Esophagus muscularis mucosa (tissue), 4 donors: ENCODE data around the gene ATP10D. TPM values are rescaled to one million over a fixed set of nuclear protein-coding genes. Genes with fewer than 3 reads are reported as not detected.

Source experiments
- DNase-seq: peaks from one replicate; pipeline ENCODE4 v3.0.0-alpha.2; 2017; ENCODE audit errors: extremely low spot score
- H3K27ac ChIP-seq, 4 donors: fragments of 200-600 bp; sonication (generic); replicated peaks in 1 of 4; 1 replicate in 3 of 4; 2 replicates in 1 of 4; pipeline ENCODE4 v1.5.1; 2016 to 2019; ENCODE audit warnings: mild to moderate bottlenecking in 1 of 4
- H3K27me3 ChIP-seq, 4 donors: fragments of 200-600 bp; sonication (generic); one replicate each; pipeline versions ENCODE4 v1.5.1 to v1.6.0; 2016 to 2019
- H3K36me3 ChIP-seq, 4 donors: fragments of 200-600 bp; sonication (generic); one replicate each; pipeline ENCODE4 v1.5.1; 2016 to 2019
- H3K4me1 ChIP-seq, 4 donors: fragments of 200-600 bp; sonication (generic); one replicate each; pipeline ENCODE4 v1.5.1; 2016 to 2019
- H3K4me3 ChIP-seq, 4 donors: fragments of 200-600 bp; sonication (generic); 1 replicate in 2 of 4; 2 replicates in 2 of 4; pipeline ENCODE4 v1.5.1; 2016 to 2019; ENCODE audit warnings: mild to moderate bottlenecking in 4 of 4, moderate library complexity in 1 of 4
- H3K9me3 ChIP-seq, 4 donors: fragments of 200-600 bp; sonication (generic); 1 replicate in 3 of 4; 2 replicates in 1 of 4; pipeline ENCODE4 v1.5.1; 2016 to 2019
- EP300 ChIP-seq: sonication (generic); formaldehyde crosslinking; IDR thresholded peaks from one replicate; pipeline ENCODE4 v1.6.1; 2017; ENCODE audit warnings: antibody characterized with exemption
- POLR2A ChIP-seq: fragments of 450-650 bp; IDR thresholded peaks from one replicate; pipeline ENCODE4 v1.6.1; 2017; ENCODE audit warnings: antibody characterized with exemption, moderate library complexity, mild to moderate bottlenecking, low read depth
- POLR2AphosphoS5 ChIP-seq, 2 donors: sonication (generic); formaldehyde crosslinking; IDR thresholded peaks; one replicate each; pipeline ENCODE4 v1.6.1; 2017; ENCODE audit warnings: antibody characterized with exemption in 2 of 2
- WGBS: methylation state at CpG from one replicate; pipeline ENCODE4 v1.1.5; 2018; 5-methylcytosine and 5-hydroxymethylcytosine counted together
- intact Hi-C: fragments of 100-400 bp; cut with DNase I; formaldehyde crosslinking; loops from one replicate; pipeline ENCODE4 v1.15.1; 2023
- total RNA-seq, 4 donors: library from RNA; depleted of rRNA; stranded (reverse); fragments of >200 nt; gene quantifications; one replicate each; pipeline versions ENCODE4 v1.1.0 to v1.2.1, GENCODE V29; 2016
- TF ChIP-seq, protein P1 (sequence below), 3 experiments: fragments of 200-600 bp in 2 of 3; fragments of 450-650 bp in 1 of 3; sonication (generic) in 2 of 3; IDR thresholded peaks; one replicate each; pipeline ENCODE4 v1.5.1; 2017 to 2019; ENCODE audit warnings: antibody characterized with exemption in 3 of 3, mild to moderate bottlenecking in 2 of 3, moderate library complexity in 1 of 3

Gene ATP10D
- total RNA-seq, 4 donors from 2014 or later = 16.8 to 24.4 (median 19.8) TPM

DNA sequence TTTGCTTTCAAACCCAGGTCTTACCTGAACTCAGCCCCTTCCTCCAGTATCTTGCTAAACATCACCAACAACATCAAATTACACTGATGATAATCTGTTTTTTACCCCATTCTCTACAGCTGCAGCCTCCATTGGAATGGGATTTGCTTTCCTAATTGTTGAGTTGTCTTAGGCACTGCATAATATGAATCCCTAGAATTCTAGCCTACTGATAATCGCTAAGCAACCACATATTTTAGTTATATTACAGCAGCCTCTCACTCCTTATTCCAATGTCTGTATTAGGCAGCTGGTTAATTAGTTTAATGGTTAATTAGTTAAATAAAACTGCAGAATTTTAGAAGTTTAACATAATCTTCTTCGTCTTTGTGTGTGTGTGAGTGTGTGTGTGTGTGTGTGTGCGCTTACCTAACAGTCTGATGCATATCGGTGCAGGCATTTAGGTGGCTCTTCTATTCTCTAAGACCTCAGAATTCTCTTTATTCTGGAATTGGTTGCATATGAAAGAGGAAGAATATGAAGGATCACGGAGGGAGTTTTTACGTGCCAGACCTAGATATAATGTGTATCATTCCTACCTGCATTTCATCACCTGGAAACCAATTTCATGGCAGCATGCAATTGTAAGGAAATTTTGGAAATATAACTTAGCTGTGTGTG, 16.2 kb upstream of the ATP10D start:
- DNase-seq = no peak
- no peak for TF ChIP-seq EP300
- TF ChIP-seq POLR2AphosphoS5 (IDR thresholded peaks at IDR 0.05) = no peak
- TF ChIP-seq POLR2A = no peak
- TF ChIP-seq, protein P1, sequence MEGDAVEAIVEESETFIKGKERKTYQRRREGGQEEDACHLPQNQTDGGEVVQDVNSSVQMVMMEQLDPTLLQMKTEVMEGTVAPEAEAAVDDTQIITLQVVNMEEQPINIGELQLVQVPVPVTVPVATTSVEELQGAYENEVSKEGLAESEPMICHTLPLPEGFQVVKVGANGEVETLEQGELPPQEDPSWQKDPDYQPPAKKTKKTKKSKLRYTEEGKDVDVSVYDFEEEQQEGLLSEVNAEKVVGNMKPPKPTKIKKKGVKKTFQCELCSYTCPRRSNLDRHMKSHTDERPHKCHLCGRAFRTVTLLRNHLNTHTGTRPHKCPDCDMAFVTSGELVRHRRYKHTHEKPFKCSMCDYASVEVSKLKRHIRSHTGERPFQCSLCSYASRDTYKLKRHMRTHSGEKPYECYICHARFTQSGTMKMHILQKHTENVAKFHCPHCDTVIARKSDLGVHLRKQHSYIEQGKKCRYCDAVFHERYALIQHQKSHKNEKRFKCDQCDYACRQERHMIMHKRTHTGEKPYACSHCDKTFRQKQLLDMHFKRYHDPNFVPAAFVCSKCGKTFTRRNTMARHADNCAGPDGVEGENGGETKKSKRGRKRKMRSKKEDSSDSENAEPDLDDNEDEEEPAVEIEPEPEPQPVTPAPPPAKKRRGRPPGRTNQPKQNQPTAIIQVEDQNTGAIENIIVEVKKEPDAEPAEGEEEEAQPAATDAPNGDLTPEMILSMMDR (IDR thresholded peaks at IDR 0.05) = no peak
- intact Hi-C loops = loop anchor here (10.0 kb wide), 1 partner anchor 446 kb away; the partner anchor contains the start of gene NFXL1
- Histone ChIP-seq H3K9me3 (no peaks in the 10 kb centered on the region), H3K27me3 (no peaks in the 10 kb centered on the region), H3K36me3 (no peaks in the 10 kb centered on the region), H3K4me3 (no peak overlapping the region), H3K27ac (no peak overlapping the region), H3K4me1 (peaks cover 0 to 7% (median 2%) of the 10 kb centered on the region in 4 donors)
- 89% methylated on average over 6 of the region's 6 CpGs for WGBS

DNA sequence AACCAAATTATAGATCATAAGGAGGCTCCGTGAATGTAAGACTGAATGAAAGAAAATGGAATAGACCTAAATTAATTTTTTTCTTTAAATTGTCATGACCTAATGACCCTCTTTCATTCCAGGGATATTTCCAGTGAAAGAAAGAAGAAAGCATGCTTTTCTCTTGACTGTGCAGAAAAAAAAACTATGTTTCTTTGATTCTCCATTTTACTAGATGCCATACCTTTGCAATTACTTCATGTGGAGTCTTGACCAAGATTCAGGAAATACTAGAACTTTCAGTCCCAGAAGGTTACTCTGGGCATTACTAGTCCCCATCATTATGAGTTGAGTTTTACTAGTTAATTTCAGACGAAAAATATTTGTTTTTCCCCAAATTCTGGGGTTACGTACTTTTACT, 15.1 kb upstream of the ATP10D start:
- TF ChIP-seq, protein P1 (IDR thresholded peaks at IDR 0.05) = no peak
- TF ChIP-seq EP300 (no peak), POLR2AphosphoS5 (IDR thresholded peaks at IDR 0.05) (no peak), POLR2A (no peak)
- no peaks in the 10 kb centered on the region for H3K4me1 ChIP-seq
- 92% methylated on average over 3 of the region's 3 CpGs for WGBS
- no peak for DNase-seq
- no peak overlapping the region for H3K27ac ChIP-seq
- intact Hi-C loops = loop anchor here (10.0 kb wide), 1 partner anchor 445 kb away; the partner anchor contains the start of gene NFXL1
- H3K4me3 ChIP-seq = no peak overlapping the region
- H3K36me3 ChIP-seq = no peaks in the 10 kb centered on the region
- H3K9me3 ChIP-seq = no peaks in the 10 kb centered on the region
- H3K27me3 ChIP-seq = no peaks in the 10 kb centered on the region

DNA sequence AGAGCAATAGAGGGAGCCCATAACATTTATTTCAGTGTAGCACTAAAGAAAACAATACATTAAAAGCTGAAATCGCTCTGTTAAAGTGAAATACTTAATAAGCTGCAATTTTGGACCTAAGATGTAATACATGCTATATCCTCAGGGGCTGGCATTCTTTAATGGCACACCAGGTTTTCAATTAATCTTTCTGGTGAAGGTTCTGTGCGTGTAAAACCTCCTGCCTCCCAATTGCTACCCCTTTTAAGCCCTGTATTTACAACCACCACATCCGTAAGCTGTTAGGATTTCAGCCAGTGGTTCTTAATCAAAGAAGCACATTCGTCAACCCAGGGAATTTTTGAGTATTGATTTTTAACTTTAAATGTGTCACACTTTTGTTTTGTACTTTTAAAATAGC, 14.0 kb upstream of the ATP10D start:
- H3K27me3 ChIP-seq = no peaks in the 10 kb centered on the region
- TF ChIP-seq EP300 (no peak), POLR2A (no peak), POLR2AphosphoS5 (IDR thresholded peaks at IDR 0.05) (no peak)
- TF ChIP-seq, protein P1 (IDR thresholded peaks at IDR 0.05) = no peak
- no peak for DNase-seq
- no peaks in the 10 kb centered on the region for H3K36me3 ChIP-seq
- H3K4me1 ChIP-seq = no peaks in the 10 kb centered on the region
- no peak overlapping the region for H3K4me3 ChIP-seq
- no peaks in the 10 kb centered on the region for H3K9me3 ChIP-seq
- no peak overlapping the region for H3K27ac ChIP-seq
- 67% methylated on average over 4 of the region's 4 CpGs for WGBS
- intact Hi-C loops = no loop called here

DNA sequence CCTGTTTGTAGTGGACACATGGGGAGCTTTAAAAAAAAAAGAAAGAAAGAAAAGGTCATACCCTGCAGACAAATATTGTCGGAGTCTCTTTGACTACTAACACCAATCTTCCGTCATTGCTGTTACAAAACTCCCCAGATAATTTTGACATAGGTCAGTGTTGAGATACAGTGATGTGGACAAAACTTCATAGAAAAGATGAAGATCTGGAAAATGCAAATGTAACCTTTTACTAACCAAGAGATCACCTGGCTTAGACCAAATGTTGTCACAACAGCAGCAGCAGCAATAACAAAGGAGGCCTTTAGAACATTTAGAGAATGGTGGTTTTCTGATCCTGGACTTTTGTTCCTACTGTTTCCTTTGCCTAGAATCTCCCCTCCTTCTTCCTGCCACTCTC, 13.5 kb upstream of the ATP10D start:
- TF ChIP-seq POLR2A (no peak), EP300 (no peak), POLR2AphosphoS5 (IDR thresholded peaks at IDR 0.05) (no peak)
- TF ChIP-seq, protein P1 (IDR thresholded peaks at IDR 0.05) = no peak
- Histone ChIP-seq H3K9me3 (no peaks in the 10 kb centered on the region), H3K36me3 (no peaks in the 10 kb centered on the region), H3K27me3 (no peaks in the 10 kb centered on the region), H3K4me1 (no peaks in the 10 kb centered on the region), H3K27ac (no peak overlapping the region), H3K4me3 (no peak overlapping the region)
- 82% methylated on average over 2 of the region's 2 CpGs for WGBS
- no peak for DNase-seq
- intact Hi-C loops = no loop called here
